Measurements from ENCODE around the gene KCNK5. TPM values are rescaled to one million over a fixed set of nuclear protein-coding genes. Genes with fewer than 3 reads are reported as not detected.

Gene KCNK5
- polyA plus RNA-seq, 1 donor from 2014 or later = not detected

DNA sequence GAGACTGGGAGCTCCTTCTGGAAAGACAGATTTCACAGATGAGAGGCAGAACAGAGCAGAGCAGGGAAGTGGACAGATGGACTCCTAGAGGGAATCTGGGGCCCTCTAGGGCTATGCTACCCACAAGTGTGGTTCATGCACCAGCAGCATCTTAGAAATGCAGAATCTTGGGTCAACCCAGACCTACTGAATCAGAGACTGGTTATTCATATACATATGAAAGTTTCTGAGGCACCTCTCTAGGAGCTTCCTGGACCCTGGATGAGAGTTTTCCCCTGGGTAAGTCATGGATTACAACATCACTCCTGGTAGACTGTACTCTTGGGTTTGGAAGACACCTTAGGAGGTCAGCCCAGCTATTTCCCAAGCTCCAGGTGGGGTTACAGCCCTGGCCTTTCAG, 58.9 kb downstream of the KCNK5 start:
- Mint-ChIP-seq H3K4me1 (peaks cover 0 to 4% (median 0%) of the 10 kb centered on the region in 3 donors), H3K4me3 (no peak overlapping the region), H3K9me3 (peaks cover 2 to 9% (median 6%) of the 10 kb centered on the region in 3 donors), H3K27ac (no peak overlapping the region), H3K27me3 (peaks cover 17% of the 10 kb centered on the region), H3K36me3 (peaks cover 2% of the 10 kb centered on the region)

DNA sequence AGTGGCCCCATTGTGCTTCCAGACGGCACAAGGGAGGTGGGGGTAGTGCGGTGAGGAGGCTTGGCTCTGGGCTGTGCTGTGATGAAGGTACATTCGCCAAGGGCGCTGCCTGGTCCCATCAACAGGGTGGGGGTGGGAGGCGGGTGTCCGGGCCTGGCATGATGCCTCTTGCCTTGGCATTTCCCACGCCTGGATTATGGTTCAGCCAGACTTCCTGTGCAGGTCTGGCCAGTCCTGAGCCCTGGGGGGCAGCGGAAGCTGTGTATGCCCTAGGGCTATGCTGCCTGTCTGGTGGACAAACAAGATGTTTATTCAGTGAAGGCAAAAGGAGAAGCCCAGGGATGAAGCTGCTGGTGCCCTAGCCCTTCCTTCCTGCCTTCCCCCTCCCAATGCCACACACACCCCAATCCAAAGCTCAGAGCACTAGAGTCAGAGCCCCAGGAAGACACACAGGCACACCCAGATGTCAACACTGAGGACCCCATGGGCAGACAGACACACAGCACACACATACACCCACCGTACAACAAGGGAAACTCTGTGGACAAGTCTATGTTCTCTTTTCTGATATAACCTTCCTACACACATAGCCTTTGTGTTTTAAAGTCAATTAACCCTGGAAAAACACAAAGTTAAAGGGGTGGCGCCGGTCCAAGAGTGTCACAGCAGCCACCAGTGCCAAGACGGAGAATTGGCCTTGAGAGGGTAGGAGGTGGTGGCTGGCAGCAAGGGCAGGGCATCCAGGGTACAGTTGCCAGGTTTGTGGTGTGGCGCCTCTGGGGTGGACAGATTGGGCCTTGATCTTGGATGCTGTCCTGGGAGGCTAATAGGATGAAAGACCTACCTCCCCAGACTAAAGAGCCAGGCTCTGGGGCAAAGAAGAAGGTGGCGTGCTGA, 59.6 kb downstream of the KCNK5 start:
- Mint-ChIP-seq H3K27ac (no peak overlapping the region), H3K36me3 (peaks cover 2% of the 10 kb centered on the region), H3K9me3 (peaks cover 2 to 9% (median 4%) of the 10 kb centered on the region in 3 donors), H3K27me3 (peaks cover 19% of the 10 kb centered on the region), H3K4me1 (peaks cover 0 to 4% (median 0%) of the 10 kb centered on the region in 3 donors), H3K4me3 (peak overlapping the region in 1 of 4 donors; percentile 12)

DNA sequence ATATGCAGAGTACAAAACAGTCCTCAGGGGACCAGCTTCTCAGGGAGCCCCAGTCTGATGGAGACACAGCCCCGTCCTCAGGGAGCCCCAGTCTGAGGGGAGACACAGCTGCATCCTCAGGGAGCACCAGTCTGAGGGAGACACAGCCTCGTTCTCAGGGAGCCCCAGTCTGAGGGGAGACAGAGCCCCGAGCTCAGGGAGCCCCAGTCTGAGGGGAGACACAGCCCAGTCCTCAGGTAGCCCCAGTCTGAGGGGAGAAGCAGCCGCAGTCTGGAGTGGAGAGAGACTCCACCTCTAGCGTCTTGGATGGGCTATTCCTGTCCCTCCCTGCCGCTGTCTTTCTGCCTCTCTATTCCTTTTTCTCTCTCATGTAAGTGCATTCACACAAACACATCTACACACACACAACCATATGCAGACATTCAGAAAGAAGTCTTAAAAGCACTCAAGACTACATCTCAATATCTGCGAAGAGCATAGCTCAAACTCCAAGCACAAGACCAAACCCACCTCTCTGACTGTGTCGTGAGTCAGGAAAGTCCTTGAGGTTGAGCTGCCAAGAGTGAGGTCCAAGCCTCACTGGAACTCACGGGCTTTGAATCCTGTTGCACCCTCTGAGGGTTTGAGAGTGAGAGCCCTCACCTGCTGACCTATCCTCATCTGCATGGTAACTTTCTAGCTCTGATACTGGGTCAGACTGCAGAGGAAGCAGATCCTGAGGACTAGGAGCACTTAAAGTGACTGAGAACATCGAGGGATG, 61.2 kb downstream of the KCNK5 start:
- Mint-ChIP-seq H3K9me3 (peaks cover 0 to 9% (median 2%) of the 10 kb centered on the region in 3 donors), H3K27me3 (peaks cover 19% of the 10 kb centered on the region), H3K36me3 (peaks cover 2% of the 10 kb centered on the region), H3K4me3 (no peak overlapping the region), H3K27ac (no peak overlapping the region), H3K4me1 (peaks cover 0 to 4% (median 0%) of the 10 kb centered on the region in 3 donors)

DNA sequence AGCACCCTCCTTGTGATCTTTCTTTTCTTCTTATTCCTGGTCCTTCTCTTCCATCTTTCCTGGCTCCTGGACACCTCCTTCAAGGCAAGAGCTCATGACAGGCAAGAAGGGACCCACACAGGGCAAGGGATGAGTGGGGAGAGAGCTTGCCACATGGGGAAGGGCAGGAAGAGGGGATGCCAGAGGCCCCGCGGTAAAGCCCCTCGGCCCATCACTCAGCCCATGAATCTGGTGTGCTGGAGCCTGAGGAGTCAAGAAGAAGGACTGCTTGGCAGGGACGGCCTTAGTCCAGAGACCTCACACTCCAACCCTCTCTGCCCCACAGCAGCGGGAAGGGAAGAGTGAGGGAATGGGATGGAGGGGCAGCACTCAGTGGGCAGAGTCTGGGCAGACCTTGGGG, 62.0 kb downstream of the KCNK5 start:
- H3K4me3 Mint-ChIP-seq = no peak overlapping the region
- H3K27me3 Mint-ChIP-seq = peaks cover 19% of the 10 kb centered on the region
- H3K36me3 Mint-ChIP-seq = peaks cover 2% of the 10 kb centered on the region
- H3K9me3 Mint-ChIP-seq = peaks cover 0 to 9% (median 2%) of the 10 kb centered on the region in 3 donors
- no peak overlapping the region for H3K27ac Mint-ChIP-seq
- peaks cover 0 to 4% (median 0%) of the 10 kb centered on the region in 3 donors for H3K4me1 Mint-ChIP-seq

DNA sequence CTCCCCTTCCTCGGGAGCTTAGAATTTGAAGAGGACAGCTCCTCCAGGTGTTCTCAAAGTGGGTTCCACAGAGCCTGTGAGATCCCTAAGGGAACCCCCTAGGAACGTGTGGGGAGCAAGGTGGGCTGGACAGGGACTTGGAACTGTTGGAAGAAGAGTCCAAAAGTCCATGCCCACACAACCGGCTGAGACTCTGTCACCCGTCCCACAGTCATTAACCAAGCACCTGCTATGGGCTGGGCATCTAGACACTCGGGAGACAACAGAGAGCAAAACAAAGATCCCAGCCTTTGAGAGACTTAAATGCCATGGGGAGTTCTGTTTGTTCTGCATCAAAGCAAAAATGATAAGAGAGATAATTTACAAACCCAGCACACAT, 62.4 kb downstream of the KCNK5 start:
- H3K27me3 Mint-ChIP-seq = peaks cover 19% of the 10 kb centered on the region
- peaks cover 0 to 4% (median 0%) of the 10 kb centered on the region in 3 donors for H3K4me1 Mint-ChIP-seq
- H3K9me3 Mint-ChIP-seq = peaks cover 0 to 9% (median 2%) of the 10 kb centered on the region in 3 donors
- peaks cover 2% of the 10 kb centered on the region for H3K36me3 Mint-ChIP-seq
- H3K27ac Mint-ChIP-seq = no peak overlapping the region
- no peak overlapping the region for H3K4me3 Mint-ChIP-seq

DNA sequence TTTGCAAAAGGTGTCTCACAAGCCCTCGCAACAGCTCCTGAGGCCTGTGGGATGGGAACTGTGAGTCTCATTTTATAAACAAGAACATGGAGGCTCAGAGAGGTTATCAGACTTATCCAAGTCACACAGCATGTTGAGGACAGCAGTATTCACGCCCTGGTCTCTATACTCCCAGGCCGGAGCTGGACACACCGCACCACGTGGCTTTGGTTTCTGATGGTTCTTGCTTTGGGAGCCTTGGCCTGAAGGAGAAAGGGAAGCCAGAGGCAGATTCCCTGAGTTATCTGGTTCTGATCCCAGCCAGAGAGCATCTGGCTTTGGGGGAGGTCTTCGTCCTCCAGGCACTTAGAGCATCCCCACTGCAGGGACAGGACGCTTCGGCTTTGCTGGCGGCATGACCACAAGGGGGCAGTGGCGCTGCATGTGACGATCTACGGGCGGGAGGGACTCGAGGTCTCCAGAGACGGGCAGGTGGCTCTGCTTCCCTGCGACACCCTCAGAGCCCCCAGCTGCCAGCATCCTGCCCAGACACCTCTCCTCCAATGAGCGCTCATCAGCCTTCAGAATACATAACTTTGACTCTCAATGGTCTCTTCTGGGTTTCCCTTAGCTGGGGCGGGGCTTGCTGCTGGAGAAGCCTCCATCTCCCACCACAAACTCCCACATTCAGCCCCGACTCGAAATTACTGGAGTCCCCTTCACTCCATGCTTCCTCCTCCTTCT, 62.9 kb downstream of the KCNK5 start:
- Mint-ChIP-seq H3K4me3 (no peak overlapping the region), H3K4me1 (peaks cover 0 to 4% (median 0%) of the 10 kb centered on the region in 3 donors), H3K27ac (no peak overlapping the region), H3K36me3 (peaks cover 2% of the 10 kb centered on the region), H3K27me3 (peaks cover 19% of the 10 kb centered on the region), H3K9me3 (peaks cover 0 to 6% (median 2%) of the 10 kb centered on the region in 3 donors)

DNA sequence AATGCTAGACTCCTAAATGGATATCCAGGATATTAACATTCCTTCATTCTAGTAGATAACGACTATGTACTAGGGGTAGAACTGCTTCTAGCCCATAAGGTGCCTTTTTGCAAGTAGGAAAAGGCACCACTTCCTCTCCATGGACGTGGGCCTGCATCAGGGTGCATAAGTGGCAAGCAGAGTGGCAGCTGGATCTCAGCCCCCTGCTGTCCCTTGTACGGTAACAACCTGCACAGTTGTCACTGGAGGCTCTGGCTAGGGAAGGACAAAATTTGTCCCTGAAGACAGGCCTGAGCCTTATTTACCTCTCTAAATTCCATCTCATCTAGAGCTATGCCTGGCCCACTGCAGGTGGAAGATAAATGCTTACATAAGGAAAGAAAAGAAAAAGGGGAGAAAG, 71.8 kb downstream of the KCNK5 start:
- Mint-ChIP-seq H3K4me3 (no peak overlapping the region), H3K27me3 (peaks cover 12% of the 10 kb centered on the region), H3K4me1 (peaks cover 0 to under 1% (median 0%) of the 10 kb centered on the region in 3 donors), H3K36me3 (peaks cover 1% of the 10 kb centered on the region), H3K9me3 (peaks cover 1 to 10% (median 7%) of the 10 kb centered on the region in 3 donors), H3K27ac (no peak overlapping the region)

DNA sequence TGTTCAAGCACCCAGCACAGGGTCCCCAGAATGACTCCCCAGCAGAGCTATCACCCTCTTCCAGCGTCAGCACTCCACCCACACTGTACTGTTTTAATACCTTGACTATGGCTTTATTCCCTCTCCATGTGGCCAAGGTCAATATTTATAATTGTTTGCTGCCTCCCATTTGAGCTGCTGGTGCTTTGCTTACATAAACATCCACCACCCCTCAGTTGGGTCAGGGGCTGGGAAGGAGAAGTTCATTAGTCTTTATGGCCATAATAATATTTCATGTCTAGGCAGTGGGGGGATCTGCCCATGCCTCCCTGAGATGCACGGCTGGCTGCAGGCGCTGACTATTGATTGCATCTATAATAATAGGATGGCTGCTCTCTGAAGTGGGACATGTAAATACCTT, 72.5 kb downstream of the KCNK5 start:
- Mint-ChIP-seq H3K4me1 (peaks cover 0 to 6% (median 3%) of the 10 kb centered on the region in 3 donors), H3K4me3 (no peak overlapping the region), H3K27me3 (peaks cover 14% of the 10 kb centered on the region), H3K36me3 (peaks cover 1% of the 10 kb centered on the region), H3K9me3 (peaks cover 1 to 10% (median 7%) of the 10 kb centered on the region in 3 donors), H3K27ac (no peak overlapping the region)

DNA sequence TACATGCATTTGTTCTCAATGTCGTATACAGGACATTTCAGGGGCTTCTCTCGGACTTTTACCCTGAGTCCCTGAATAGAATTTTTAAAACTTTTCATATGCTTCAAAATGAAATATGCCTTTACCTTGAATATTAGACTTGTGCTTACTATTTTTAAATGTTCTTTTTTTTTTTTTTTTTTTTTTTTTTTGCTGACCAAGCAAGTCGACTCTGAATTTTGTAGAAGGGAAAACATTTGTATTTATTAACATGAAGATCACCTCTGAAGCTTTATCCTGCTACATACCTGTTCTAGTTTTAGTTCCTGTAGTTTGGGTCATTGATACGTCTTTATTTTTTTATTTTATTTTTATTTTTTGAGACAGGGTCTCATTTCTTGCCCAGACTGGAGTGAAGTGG, 74.6 kb downstream of the KCNK5 start:
- peaks cover 1 to 5% (median 3%) of the 10 kb centered on the region in 3 donors for H3K9me3 Mint-ChIP-seq
- H3K4me1 Mint-ChIP-seq = peaks cover 0 to 6% (median 3%) of the 10 kb centered on the region in 3 donors
- no peak overlapping the region for H3K4me3 Mint-ChIP-seq
- no peaks in the 10 kb centered on the region for H3K36me3 Mint-ChIP-seq
- H3K27ac Mint-ChIP-seq = no peak overlapping the region
- peaks cover 23% of the 10 kb centered on the region for H3K27me3 Mint-ChIP-seq

DNA sequence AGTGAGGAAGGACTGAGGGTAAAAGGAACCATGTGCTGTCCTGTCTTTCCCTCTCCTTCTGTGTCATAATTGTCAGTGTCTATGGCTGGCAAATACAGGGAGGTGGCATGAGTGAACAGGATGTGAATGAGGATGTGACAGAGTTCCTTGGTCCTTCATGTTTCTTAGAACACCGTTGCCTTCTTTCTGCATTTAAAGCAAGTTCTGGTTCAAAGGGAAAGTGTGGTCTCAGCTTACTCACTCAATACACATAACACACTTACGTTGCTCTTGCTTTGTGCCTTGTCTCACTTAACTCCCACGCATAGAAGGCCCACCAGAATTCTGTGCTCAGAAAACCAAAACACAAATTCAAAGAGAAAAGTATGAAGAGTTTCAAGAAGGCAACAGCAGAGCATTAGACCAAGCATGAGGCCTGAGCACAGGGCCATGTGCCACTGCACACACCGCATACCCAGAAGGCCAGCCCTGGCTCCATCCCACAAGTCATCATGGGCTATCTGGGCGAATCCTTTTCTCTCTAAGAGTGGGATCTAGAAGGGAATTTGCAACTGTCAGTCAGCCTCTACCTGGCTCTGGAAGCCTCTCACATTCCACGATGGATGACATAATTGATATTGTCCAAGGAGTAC, 75.4 kb downstream of the KCNK5 start:
- H3K27me3 Mint-ChIP-seq = peaks cover 30% of the 10 kb centered on the region
- no peak overlapping the region for H3K4me3 Mint-ChIP-seq
- no peak overlapping the region for H3K27ac Mint-ChIP-seq
- H3K36me3 Mint-ChIP-seq = no peaks in the 10 kb centered on the region
- H3K9me3 Mint-ChIP-seq = peaks cover under 1 to 5% (median 1%) of the 10 kb centered on the region in 3 donors
- H3K4me1 Mint-ChIP-seq = peaks cover 0 to 6% (median 3%) of the 10 kb centered on the region in 3 donors

DNA sequence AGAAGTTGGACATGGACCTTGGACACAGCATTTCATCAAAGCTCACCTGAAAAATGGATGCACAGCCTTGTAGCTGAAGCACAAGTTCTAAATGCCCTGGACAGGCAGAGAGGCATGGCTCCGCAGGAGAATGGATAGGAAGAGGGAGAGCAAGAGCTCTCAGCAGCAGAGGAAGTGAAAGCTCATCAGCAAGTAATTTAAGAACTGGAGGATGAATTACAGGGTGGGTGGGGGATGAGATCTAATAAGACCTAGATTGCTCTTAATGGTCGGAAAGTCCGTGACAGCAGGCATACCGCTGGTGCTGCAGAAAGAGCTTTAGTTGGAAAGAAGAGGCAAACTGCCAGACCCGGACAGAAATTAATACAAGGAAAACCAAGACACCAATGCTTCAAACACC, 77.0 kb downstream of the KCNK5 start:
- Mint-ChIP-seq H3K27me3 (peaks cover 37% of the 10 kb centered on the region), H3K27ac (no peak overlapping the region)

DNA sequence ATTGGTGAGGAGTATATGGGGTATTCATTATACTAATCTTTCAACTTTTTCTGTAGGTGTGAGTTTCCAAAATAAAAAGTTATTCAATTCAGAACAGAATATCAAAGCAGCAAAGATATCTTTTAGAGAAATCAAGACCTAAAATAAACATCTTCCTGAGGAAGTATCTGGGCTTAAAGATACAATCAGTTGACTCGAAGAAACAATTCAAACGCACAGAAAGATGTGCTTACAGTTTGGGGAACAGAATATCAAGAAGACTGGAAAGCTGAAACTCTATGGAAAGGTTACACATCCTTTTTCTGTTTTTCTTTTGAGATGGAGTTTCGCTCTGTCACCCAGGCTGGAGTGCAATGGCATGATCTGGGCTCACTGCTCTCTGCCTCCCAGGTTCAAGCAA, 78.1 kb downstream of the KCNK5 start:
- no peak overlapping the region for H3K4me3 Mint-ChIP-seq
- no peak overlapping the region for H3K27ac Mint-ChIP-seq
- no peaks in the 10 kb centered on the region for H3K36me3 Mint-ChIP-seq
- peaks cover 0 to 2% (median 0%) of the 10 kb centered on the region in 3 donors for H3K9me3 Mint-ChIP-seq
- peaks cover 35% of the 10 kb centered on the region for H3K27me3 Mint-ChIP-seq
- H3K4me1 Mint-ChIP-seq = peaks cover 0 to 6% (median 3%) of the 10 kb centered on the region in 3 donors

More for the DNA sequence above, 77.0 kb downstream of the KCNK5 start:
- no peaks in the 10 kb centered on the region for H3K36me3 Mint-ChIP-seq
- H3K9me3 Mint-ChIP-seq = no peaks in the 10 kb centered on the region
- H3K4me3 Mint-ChIP-seq = peak overlapping the region in 1 of 4 donors; percentile 56
- H3K4me1 Mint-ChIP-seq = peaks cover 0 to 6% (median 3%) of the 10 kb centered on the region in 3 donors

DNA sequence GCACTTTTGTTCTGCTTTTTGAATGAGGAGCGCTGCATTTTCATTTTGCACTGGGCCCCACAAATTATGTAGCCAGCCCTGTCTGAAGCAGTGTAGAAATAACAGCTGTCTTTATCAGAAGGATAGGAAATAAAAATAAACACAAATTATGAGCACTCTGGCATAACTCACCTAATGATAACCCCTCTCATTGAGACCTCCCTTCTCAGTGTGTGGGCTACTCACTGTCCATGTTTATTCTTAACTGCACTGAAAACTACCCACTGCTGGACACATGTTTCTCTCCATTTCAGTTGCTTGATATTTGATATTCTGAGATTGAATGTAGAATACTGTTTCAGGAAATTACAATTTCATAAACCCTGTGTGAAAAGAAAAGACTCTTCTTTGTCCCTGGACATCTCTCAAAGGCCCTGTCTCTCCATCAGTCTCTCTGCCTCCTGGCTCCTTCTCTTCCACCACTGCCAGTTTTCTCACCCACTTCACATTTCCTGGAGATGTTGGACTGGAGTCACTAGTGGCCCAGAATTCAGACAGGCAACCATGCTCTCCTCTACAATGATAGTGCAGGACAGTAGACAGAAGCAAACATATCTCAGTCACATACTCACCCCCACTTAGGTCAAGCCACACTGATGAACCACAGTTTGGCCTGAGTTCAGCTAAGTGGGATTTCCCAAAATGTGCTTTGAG, 84.6 kb downstream of the KCNK5 start:
- Mint-ChIP-seq H3K27me3 (peaks cover 27% of the 10 kb centered on the region), H3K36me3 (no peaks in the 10 kb centered on the region), H3K9me3 (peaks cover 0 to 4% (median 3%) of the 10 kb centered on the region in 3 donors), H3K4me3 (no peak overlapping the region), H3K27ac (no peak overlapping the region), H3K4me1 (no peaks in the 10 kb centered on the region)
